T-helper 1 cell treated with Interleukin-12 subunit alpha and Interleukin-12 subunit beta and Interleukin-4 antibody, amounts not matched to agents 30 μg/mL and 1 μg/mL, for 36 hours (primary cell): Measurements from ENCODE around the gene VPS9D1.
A peak's percentile ranks its signal among the peaks of the same experiment; 100 is the strongest.

Source experiments
- H3K27ac Mint-ChIP-seq: one replicate; pipeline ENCODE4 v1.8.0; 2021; ENCODE audit warnings: mild to moderate bottlenecking, mixed read lengths
- H3K27me3 Mint-ChIP-seq: one replicate; pipeline ENCODE4 v1.8.0; 2021; ENCODE audit warnings: low read depth, mixed read lengths
- H3K36me3 Mint-ChIP-seq: one replicate; pipeline ENCODE4 v1.8.0; 2021; ENCODE audit warnings: low read depth, mixed read lengths
- H3K4me1 Mint-ChIP-seq: one replicate; pipeline ENCODE4 v1.8.0; 2021; ENCODE audit warnings: low read depth, mixed read lengths
- H3K4me3 Mint-ChIP-seq: one replicate; pipeline ENCODE4 v1.8.0; 2021; ENCODE audit warnings: mild to moderate bottlenecking, moderate library complexity, mixed read lengths
- H3K9me3 Mint-ChIP-seq: one replicate; pipeline ENCODE4 v1.8.0; 2021; ENCODE audit warnings: mixed read lengths

VPS9D1 gene

DNA sequence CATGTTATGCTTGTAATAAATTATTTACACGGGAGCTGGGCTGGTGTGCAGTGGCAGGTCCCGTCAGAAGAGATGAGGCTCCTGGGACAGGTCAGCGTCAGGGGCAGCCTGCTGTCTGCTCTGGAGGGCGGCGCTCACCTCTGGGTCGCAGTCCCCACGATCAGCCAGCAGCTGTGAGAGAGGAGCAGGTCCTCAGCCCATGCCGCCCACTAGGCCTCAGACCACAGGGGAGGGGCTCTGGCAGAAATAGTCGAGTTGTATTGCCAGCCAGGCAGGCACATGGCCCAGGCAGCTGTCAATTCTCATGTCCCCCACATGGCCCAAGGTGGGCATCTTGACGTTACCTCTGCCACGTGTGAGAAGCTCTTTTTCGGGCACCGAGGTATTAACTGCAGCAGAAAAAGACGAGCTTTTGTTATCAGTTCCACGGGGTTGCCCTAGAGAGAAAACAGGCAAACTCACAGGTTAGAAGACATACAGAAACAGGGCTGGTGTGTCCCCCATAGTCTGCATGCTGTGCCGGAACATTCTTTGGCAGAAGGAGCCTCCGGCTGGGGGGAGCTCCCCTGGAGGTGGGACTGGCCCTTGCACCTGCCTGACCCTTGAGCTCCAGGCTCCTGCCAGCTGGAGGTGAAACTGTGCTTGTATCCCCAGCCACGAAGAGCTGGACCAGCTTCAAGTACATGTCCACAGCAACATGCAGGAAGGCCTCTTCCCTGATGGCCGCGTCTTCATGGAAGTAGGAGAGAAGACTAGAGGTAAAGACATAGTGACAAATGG, 18.0 kb upstream of the VPS9D1 start:
- H3K4me3 Mint-ChIP-seq, result no peak overlapping the region
- peaks cover 12% of the 10 kb centered on the region for H3K4me1 Mint-ChIP-seq
- no peak overlapping the region for H3K27ac Mint-ChIP-seq
- H3K27me3 Mint-ChIP-seq, result no peaks in the 10 kb centered on the region
- peaks cover 62% of the 10 kb centered on the region for H3K36me3 Mint-ChIP-seq
- no peaks in the 10 kb centered on the region for H3K9me3 Mint-ChIP-seq

DNA sequence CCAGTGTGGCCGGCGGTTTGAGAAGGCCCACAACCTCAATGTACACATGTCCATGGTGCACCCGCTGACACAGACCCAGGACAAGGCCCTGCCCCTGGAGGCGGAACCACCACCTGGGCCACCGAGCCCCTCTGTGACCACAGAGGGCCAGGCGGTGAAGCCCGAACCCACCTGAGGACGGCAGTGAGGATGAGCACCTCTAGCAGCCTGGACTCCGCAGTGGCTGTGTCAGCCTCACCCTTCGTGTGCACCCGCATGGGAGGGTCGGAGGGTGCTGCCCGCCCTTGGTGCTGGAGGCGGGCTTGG, 17.3 kb upstream of the VPS9D1 start:
- peaks cover 12% of the 10 kb centered on the region for H3K4me1 Mint-ChIP-seq

DNA sequence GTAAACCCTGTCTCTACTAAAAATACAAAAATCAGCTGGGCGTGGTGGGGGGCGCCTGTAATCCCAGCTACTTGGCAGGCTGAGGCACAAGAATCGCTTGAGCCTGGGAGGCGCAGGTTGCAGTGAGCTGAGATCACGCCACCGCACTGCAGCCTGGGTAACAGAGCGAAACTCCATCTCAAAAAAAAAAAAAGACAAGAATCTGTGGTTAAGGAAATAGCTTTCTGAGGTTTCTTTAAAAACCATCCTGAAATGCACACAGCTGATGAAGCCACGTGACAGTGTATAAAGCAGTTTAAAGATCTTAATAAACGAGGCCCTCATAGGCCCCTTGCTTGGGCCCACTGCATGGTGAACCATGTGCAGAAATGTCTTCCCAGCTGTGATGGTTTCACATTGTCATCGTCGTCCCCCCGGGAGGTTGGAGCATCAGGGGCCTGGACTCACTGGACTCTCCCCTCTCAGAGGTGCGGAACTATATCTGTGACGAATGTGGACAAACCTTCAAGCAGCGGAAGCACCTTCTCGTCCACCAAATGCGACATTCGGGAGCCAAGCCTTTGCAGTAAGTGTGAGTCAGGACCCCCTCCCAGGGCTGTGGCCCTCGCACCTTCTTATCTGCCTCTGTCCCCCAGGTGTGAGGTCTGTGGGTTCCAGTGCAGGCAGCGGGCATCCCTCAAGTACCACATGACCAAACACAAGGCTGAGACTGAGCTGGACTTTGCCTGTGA, 16.8 kb upstream of the VPS9D1 start:
- Mint-ChIP-seq H3K27ac (peak overlapping the region; percentile 59), H3K4me1 (peaks cover 12% of the 10 kb centered on the region), H3K9me3 (no peaks in the 10 kb centered on the region), H3K4me3 (peak overlapping the region; percentile 7), H3K36me3 (peaks cover 65% of the 10 kb centered on the region), H3K27me3 (no peaks in the 10 kb centered on the region)

More for the DNA sequence above, 17.3 kb upstream of the VPS9D1 start:
- H3K4me3 Mint-ChIP-seq, result no peak overlapping the region
- H3K27ac Mint-ChIP-seq, result no peak overlapping the region
- no peaks in the 10 kb centered on the region for H3K9me3 Mint-ChIP-seq
- H3K36me3 Mint-ChIP-seq, result peaks cover 65% of the 10 kb centered on the region
- no peaks in the 10 kb centered on the region for H3K27me3 Mint-ChIP-seq

DNA sequence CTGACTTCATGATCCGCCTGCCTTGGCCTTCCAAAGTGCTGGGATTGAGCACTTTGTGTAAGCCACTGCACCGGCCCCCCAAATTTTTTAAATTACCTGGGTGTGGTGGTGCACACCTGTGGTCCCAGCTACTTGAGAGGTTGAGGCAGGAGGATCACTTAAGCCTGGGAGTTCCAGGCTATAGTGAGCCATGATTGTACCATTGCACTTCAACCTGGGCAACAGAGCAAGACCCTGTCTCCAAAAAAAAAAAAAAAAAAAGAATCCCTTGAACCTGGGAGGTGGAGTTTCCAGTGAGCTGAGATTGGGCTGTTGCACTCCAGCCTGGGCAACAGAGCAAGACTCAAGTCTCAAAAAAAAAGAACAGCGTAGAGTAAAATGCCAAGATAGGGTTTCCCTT, 15.9 kb upstream of the VPS9D1 start:
- H3K4me1 Mint-ChIP-seq, result peaks cover 16% of the 10 kb centered on the region
- H3K36me3 Mint-ChIP-seq, result peaks cover 69% of the 10 kb centered on the region
- H3K27me3 Mint-ChIP-seq, result no peaks in the 10 kb centered on the region
- no peaks in the 10 kb centered on the region for H3K9me3 Mint-ChIP-seq
- no peak overlapping the region for H3K4me3 Mint-ChIP-seq
- no peak overlapping the region for H3K27ac Mint-ChIP-seq

DNA sequence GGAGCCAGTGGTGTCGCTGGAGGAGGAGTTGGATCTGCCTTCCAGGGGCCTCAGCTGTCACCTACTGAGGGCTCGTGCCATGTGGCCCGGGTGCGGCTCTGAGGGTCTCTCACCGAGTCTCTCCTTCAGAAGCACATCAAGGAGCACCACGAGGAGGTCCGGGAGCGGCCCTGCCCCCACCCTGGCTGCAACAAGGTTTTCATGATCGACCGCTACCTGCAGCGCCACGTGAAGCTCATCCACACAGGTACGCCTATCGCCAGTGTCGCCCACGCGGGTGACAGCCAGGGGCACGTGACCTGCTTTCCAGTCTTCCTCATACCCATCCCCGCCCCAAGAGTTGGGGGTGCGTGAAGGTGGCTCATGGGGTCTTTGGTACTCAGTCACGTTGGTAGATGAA, 13.1 kb upstream of the VPS9D1 start:
- no peak overlapping the region for H3K4me3 Mint-ChIP-seq
- H3K9me3 Mint-ChIP-seq, result no peaks in the 10 kb centered on the region
- no peak overlapping the region for H3K27ac Mint-ChIP-seq
- H3K36me3 Mint-ChIP-seq, result peaks cover 65% of the 10 kb centered on the region
- no peaks in the 10 kb centered on the region for H3K27me3 Mint-ChIP-seq
- H3K4me1 Mint-ChIP-seq, result peaks cover 19% of the 10 kb centered on the region

DNA sequence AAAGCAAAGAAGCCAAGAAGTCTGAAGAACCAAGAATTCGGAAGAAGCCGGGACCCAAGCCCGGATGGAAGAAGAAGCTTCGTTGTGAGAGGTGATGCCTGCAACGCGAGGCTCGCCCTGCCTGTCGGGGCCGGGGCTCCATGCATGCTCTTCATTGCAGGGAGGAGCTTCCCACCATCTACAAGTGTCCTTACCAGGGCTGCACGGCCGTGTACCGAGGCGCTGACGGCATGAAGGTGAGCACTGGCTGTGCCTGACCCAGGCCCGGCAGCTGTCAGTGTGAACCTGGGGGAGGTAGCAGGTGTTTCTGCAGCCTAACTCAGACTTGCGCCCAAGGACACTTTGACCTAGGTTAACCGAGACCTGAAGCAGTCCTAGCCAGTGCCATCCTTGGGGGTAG, 12.6 kb upstream of the VPS9D1 start:
- no peak overlapping the region for H3K4me3 Mint-ChIP-seq
- peaks cover 19% of the 10 kb centered on the region for H3K4me1 Mint-ChIP-seq
- no peak overlapping the region for H3K27ac Mint-ChIP-seq
- no peaks in the 10 kb centered on the region for H3K27me3 Mint-ChIP-seq
- peaks cover 61% of the 10 kb centered on the region for H3K36me3 Mint-ChIP-seq
- H3K9me3 Mint-ChIP-seq, result no peaks in the 10 kb centered on the region

DNA sequence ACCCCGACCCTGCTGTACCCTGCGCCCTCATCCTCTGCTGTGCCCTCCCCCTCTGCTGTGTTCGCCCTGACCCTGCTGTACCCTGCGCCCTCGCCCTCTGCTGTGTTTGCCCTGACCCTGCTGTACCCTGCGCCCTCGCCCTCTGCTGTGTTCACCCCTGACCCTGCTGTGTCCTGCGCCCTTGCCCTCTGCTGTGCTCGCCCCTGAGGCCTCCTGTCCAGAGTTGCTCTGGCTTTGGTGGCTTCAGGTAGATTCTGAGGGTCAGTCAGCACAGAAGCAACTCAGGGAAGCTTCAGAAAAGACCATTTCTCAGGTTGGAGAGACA, 12.2 kb upstream of the VPS9D1 start:
- Mint-ChIP-seq H3K27ac (no peak overlapping the region), H3K4me3 (no peak overlapping the region), H3K36me3 (peaks cover 60% of the 10 kb centered on the region), H3K27me3 (no peaks in the 10 kb centered on the region), H3K4me1 (peaks cover 19% of the 10 kb centered on the region), H3K9me3 (no peaks in the 10 kb centered on the region)

DNA sequence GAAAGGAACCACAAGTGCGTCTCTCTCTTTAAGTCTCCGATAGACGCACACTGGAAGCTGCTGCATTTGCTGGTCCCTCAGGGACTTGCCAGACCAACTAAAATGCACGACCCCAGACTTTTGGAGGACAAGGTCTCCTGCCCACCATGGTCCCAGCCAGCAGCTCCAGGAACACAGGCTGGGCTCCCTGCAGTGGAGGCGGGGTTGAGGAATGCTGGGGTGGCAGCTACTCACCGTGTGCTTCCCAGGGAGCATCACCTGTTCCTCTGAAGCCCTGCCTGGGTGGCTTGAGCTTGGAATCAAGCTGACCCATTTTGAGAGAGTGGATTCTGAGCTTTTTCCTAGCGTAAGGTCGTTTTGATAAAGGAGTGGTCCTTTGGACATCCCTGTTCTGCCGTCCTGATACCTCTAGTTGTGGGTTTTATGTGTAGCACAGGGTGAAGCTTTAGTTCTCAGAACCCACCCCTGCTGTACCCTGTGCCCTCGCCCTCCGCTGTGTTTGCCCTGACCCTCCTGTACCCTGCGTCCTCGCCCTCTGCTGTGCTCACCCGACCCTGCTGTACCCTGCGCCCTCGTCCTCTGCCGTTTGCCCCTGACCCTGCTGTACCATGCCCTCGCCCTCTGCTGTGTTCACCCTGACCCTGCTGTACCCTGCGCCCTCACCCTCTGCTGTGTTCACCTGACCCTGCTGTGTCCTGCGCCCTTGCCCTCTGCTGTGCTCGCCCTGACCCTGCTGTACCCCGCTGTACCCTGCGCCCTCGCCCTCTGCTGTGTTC, 11.6 kb upstream of the VPS9D1 start:
- H3K4me3 Mint-ChIP-seq, result no peak overlapping the region
- no peaks in the 10 kb centered on the region for H3K27me3 Mint-ChIP-seq
- H3K27ac Mint-ChIP-seq, result peak overlapping the region; percentile 49
- peaks cover 55% of the 10 kb centered on the region for H3K36me3 Mint-ChIP-seq
- peaks cover 16% of the 10 kb centered on the region for H3K4me1 Mint-ChIP-seq
- no peaks in the 10 kb centered on the region for H3K9me3 Mint-ChIP-seq

DNA sequence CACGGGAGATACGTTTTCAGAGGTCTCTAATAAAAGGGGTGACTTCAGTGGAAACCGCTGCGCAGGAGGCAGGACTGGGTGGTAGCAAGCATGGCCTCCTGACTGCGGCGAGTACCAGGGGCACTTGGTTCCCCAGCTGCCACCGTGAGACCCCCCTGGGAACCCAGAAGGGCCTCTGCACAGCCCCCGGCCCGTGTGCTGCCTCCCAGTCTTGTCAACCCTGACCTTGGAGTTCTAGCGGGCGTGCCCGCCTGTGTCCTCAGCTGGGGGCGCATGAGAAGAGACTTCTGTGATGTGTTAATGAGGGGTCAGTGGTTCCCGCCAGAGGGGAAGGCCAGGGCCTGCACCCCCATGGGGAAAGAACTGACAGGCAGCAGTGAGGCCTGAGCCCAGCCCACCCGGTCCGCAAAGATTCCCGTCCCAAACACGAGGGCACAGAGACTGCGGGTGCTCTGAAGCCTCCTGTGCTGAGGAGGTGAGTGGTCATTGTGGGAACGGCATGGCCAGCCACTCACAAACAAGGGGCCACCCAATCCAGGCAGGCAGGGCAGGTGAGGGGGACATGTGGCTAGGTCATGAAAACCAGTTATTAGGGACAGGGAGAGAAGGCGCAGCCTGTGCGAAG, 10.0 kb upstream of the VPS9D1 start:
- H3K27ac Mint-ChIP-seq, result no peak overlapping the region
- no peak overlapping the region for H3K4me3 Mint-ChIP-seq
- H3K36me3 Mint-ChIP-seq, result peaks cover 50% of the 10 kb centered on the region
- H3K9me3 Mint-ChIP-seq, result no peaks in the 10 kb centered on the region
- H3K4me1 Mint-ChIP-seq, result peaks cover 14% of the 10 kb centered on the region
- no peaks in the 10 kb centered on the region for H3K27me3 Mint-ChIP-seq

DNA sequence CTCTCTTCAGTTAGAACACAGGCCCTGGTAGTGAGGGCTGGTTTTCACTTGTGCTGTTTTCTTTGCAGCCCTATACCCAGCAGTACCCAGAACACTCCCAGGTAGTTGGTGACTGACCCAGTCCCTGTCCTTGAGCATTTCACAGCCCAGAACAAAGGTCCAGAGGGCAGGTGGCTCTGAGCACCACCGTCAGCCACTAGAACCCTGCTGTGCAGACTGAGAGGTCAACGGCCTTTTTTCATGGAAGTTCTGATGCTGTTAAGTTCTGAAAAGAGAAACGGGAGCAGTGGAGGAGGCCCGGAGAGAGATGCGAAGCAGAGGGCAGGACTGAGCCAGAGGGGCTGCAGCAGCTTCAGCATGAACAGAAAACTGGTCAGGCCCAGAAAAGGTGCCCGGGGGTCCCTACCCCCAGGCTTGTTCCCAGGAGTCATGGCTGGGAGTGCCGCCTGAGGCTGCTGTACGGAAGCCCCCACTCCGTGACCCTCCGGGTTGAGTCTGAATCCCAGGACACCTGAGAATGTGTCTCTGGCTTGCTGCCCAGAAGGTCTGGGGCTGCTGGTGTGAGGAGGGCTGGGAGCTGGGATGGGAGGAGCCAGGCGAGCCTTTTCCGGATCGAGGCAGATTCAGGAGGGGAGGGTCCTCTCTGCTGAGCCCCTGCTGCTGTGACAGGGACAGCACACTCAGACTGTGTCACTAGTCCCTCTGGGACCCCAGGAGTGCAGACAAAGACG, 9.3 kb upstream of the VPS9D1 start:
- H3K36me3 Mint-ChIP-seq, result peaks cover 43% of the 10 kb centered on the region
- H3K4me3 Mint-ChIP-seq, result no peak overlapping the region
- no peaks in the 10 kb centered on the region for H3K9me3 Mint-ChIP-seq
- no peaks in the 10 kb centered on the region for H3K27me3 Mint-ChIP-seq
- peaks cover 14% of the 10 kb centered on the region for H3K4me1 Mint-ChIP-seq
- no peak overlapping the region for H3K27ac Mint-ChIP-seq

DNA sequence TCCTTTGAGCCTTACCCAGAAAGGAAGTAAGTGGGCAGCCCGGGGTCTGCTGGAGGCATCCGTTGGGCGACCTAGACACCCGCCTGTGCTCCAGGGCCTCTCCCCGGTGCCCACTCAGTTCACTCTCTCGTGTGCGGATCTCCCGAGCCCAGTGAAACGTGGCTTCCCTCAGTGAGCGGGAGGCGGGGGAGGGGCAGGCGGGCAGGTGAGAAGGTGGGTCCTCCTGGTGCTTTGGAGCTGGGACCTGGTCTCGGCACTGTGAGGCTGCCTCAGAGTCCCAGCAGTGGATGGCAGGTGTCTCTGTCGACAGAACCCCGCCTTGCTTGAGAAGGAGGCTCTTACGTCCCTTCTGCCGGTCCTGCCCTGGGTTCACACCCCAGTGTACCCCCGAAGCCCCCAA, 8.6 kb upstream of the VPS9D1 start:
- H3K27me3 Mint-ChIP-seq, result no peaks in the 10 kb centered on the region
- no peak overlapping the region for H3K27ac Mint-ChIP-seq
- peaks cover 13% of the 10 kb centered on the region for H3K4me1 Mint-ChIP-seq
- no peaks in the 10 kb centered on the region for H3K9me3 Mint-ChIP-seq
- peaks cover 36% of the 10 kb centered on the region for H3K36me3 Mint-ChIP-seq
- no peak overlapping the region for H3K4me3 Mint-ChIP-seq

DNA sequence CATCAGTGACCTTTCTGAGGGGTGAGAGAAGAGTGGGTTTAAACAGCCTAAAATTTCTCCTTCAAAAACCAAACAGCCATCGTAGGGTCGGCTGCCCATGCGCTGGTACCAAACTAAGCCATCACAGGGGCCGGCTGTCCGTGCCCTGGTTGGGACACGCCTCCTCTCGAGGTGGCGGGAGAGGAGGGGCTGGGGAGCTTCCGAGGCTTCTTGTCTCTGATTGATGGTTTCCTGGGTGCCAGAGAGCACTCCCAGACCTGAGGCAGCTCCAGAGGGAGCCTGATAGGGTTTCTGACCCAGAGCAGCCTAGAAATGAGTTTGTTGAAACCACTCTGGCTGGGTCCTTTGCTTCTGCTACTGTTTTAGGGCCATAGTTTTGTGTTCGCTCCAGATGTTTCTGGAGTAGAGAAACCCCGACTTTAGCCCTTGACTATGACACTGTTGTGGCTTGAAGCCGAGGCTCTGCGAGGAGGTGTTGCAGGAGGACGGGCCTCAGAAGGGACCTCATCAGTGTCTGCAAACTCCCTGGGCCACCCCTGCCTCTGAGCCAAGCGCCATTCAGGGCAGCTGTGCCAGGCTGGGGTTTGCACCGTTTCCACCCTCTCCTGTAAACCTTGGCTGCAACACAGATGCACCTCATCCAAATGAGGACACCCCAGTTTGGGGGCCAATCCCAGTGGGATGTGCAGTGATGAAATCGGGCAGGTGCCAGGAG, 6.9 kb upstream of the VPS9D1 start:
- Mint-ChIP-seq H3K27me3 (no peaks in the 10 kb centered on the region), H3K9me3 (no peaks in the 10 kb centered on the region), H3K36me3 (peaks cover 34% of the 10 kb centered on the region), H3K27ac (no peak overlapping the region), H3K4me3 (peak overlapping the region; percentile 25), H3K4me1 (peaks cover 24% of the 10 kb centered on the region)

DNA sequence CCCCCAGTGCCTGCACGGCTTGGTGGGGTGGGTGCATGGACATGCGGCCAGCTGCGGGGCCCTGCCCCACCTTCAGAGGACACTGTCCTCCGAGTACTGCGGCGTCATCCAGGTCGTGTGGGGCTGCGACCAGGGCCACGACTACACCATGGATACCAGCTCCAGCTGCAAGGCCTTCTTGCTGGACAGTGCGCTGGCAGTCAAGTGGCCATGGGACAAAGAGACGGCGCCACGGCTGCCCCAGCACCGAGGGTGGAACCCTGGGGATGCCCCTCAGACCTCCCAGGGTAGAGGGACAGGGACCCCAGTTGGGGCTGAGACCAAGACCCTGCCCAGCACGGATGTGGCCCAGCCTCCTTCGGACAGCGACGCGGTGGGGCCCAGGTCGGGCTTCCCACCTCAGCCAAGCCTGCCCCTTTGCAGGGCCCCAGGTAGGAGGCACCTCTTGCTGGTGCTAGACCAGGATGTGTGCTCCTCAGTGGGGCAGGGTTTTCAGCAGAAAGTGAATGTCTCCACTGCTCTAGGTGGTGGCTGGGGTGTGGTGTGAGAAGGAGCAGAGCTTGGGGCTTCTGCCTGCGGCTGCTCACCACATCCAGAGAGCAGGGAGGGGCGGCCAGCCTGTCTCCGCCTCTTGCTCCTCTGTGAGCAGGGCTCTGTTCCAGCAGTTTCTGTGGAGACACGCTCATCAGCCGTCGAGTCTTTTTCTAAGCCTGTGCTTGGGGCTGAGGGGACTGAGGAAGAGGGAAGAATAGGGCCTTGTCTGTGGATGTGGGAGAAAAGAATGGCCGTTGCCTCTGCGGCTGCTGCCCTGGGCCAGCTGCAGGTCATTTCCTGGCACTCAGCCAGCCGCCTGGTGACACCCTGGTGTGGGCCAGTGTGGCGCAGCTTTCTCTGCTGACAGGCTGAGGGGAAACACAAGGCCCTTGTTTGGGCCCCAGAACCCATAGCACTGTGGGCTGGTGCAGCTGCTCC, 2.9 kb upstream of the VPS9D1 start:
- Mint-ChIP-seq H3K36me3 (peaks cover 18% of the 10 kb centered on the region), H3K4me1 (peaks cover 29% of the 10 kb centered on the region), H3K9me3 (no peaks in the 10 kb centered on the region), H3K4me3 (peak overlapping the region; percentile 97), H3K27ac (peak overlapping the region; percentile 98), H3K27me3 (no peaks in the 10 kb centered on the region)
